Measurements from ENCODE around the gene KCNIP4. TPM values are rescaled to one million over a fixed set of nuclear protein-coding genes. Genes with fewer than 3 reads are reported as not detected.

The KCNIP4 gene
- total and polyA plus RNA-seq, 10 of the 15 experiments (the other 5 are each of a cell fraction or from before 2014, with no cell fraction given): 0.03 to 0.23 (median 0.13) TPM; not detected in 7

DNA sequence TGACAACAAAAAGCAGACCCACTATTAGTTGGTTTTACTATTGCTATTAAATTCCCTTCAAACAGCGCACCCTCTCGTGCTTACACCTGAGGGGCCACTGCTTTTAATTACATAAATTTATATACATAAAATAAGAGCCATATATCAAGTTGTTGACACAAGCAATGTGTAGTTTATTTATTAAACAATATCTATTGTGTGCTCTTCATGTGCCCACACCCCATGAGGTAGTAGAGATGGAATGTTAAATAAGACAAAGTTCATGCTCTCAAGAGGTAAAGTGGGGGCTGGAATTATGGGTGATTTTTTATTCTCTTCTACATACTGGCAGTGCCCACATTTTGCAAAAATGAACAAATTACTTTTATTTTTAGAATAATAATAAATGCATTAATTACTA, 47.3 kb downstream of the KCNIP4 start:
- no peaks in the 10 kb centered on the region for H3K79me2 ChIP-seq (ENCODE audit: control insufficient read depth, insufficient read depth, low read length)
- H3K9me3 ChIP-seq (replicated peaks; ENCODE audit: control insufficient read depth, insufficient read depth, low read length): no peaks in the 10 kb centered on the region
- no peaks in the 10 kb centered on the region for H3K4me1 ChIP-seq (ENCODE audit: control insufficient read depth, insufficient read depth, low read length)
- DNase-seq (ENCODE audit: low read depth, low spot score) (no peak), FAIRE-seq (no peak), ATAC-seq (no peak)
- no peak overlapping the region for H3K4me3 ChIP-seq
- no TSS peak for BruUV-seq (replicated peaks)
- CTCF ChIA-PET: interaction anchor here (1.0 kb wide), 1 partner anchor 10 kb away, joined by 5 read pairs; no protein-coding TSS in a partner anchor
- in situ Hi-C loops (cut with MboI): no loop called here
- intact Hi-C loops (cut with micrococcal nuclease; ENCODE audit: unreplicated experiment): no loop called here
- no peak overlapping the region for H3K4me2 ChIP-seq (ENCODE audit: control insufficient read depth, insufficient read depth)
- 82% methylated on average over 2 of the region's 2 CpGs for WGBS (ENCODE audit: insufficient coverage, insufficient replicate concordance, low lambda C conversion rate, missing lambda C conversion rate)
- SMC1A ChIA-PET (ENCODE audit: uncharacterized antibody, unreplicated experiment): no interaction called here
- H4K20me1 ChIP-seq (ENCODE audit: control insufficient read depth, insufficient read depth): no peaks in the 10 kb centered on the region
- no peaks in the 10 kb centered on the region for H3K36me3 ChIP-seq (ENCODE audit: control insufficient read depth in 2 of 2, insufficient read depth in 2 of 2, low read length in 1 of 2)
- H3K9ac ChIP-seq (ENCODE audit: control insufficient read depth, insufficient read depth, low read length): no peak overlapping the region
- POLR2A ChIA-PET: no interaction called here
- TF ChIP-seq BRCA1 (IDR thresholded peaks at IDR 0.05; ENCODE audit: low read depth, low read length) (no peak), MTA3 (IDR thresholded peaks at IDR 0.05; ENCODE audit: borderline replicate concordance, low read length) (no peak), NFXL1 (IDR thresholded peaks at IDR 0.05; ENCODE audit: borderline replicate concordance) (no peak), KLF5 (IDR thresholded peaks at IDR 0.05; ENCODE audit: partially characterized antibody) (no peak), TARDBP (IDR thresholded peaks at IDR 0.05; ENCODE audit: borderline replicate concordance) (no peak), RCOR1 (conservative IDR thresholded peaks at IDR 0.05; ENCODE audit: low read depth, low read length) (no peak), PAX8 (IDR thresholded peaks at IDR 0.05) (no peak)
- TF ChIP-seq, protein P1, sequence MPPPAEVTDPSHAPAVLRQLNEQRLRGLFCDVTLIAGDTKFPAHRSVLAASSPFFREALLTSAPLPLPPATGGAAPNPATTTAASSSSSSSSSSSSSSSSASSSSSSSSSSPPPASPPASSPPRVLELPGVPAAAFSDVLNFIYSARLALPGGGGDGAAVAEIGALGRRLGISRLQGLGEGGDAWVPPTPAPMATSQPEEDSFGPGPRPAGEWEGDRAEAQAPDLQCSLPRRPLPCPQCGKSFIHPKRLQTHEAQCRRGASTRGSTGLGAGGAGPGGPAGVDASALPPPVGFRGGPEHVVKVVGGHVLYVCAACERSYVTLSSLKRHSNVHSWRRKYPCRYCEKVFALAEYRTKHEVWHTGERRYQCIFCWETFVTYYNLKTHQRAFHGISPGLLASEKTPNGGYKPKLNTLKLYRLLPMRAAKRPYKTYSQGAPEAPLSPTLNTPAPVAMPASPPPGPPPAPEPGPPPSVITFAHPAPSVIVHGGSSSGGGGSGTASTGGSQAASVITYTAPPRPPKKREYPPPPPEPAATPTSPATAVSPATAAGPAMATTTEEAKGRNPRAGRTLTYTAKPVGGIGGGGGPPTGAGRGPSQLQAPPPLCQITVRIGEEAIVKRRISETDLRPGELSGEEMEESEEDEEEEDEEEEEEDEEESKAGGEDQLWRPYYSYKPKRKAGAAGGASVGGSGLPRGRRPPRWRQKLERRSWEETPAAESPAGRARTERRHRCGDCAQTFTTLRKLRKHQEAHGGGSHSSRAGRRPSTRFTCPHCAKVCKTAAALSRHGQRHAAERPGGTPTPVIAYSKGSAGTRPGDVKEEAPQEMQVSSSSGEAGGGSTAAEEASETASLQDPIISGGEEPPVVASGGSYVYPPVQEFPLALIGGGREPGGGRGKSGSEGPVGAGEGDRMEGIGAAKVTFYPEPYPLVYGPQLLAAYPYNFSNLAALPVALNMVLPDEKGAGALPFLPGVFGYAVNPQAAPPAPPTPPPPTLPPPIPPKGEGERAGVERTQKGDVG (CRISPR knock-in tag; IDR thresholded peaks at IDR 0.05): no peak
- TF ChIP-seq, protein P2, sequence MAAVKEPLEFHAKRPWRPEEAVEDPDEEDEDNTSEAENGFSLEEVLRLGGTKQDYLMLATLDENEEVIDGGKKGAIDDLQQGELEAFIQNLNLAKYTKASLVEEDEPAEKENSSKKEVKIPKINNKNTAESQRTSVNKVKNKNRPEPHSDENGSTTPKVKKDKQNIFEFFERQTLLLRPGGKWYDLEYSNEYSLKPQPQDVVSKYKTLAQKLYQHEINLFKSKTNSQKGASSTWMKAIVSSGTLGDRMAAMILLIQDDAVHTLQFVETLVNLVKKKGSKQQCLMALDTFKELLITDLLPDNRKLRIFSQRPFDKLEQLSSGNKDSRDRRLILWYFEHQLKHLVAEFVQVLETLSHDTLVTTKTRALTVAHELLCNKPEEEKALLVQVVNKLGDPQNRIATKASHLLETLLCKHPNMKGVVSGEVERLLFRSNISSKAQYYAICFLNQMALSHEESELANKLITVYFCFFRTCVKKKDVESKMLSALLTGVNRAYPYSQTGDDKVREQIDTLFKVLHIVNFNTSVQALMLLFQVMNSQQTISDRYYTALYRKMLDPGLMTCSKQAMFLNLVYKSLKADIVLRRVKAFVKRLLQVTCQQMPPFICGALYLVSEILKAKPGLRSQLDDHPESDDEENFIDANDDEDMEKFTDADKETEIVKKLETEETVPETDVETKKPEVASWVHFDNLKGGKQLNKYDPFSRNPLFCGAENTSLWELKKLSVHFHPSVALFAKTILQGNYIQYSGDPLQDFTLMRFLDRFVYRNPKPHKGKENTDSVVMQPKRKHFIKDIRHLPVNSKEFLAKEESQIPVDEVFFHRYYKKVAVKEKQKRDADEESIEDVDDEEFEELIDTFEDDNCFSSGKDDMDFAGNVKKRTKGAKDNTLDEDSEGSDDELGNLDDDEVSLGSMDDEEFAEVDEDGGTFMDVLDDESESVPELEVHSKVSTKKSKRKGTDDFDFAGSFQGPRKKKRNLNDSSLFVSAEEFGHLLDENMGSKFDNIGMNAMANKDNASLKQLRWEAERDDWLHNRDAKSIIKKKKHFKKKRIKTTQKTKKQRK (IDR thresholded peaks at IDR 0.05; ENCODE audit: low read depth, low read length): no peak
- H2AFZ ChIP-seq (ENCODE audit: control insufficient read depth, low read depth, low read length): no peak overlapping the region
- H3K27ac ChIP-seq (ENCODE audit: control insufficient read depth, insufficient read depth): no peak overlapping the region
- RAD21 ChIA-PET (ENCODE audit: unreplicated experiment): no interaction called here
- no peaks in the 10 kb centered on the region for H3K27me3 ChIP-seq (replicated peaks in 1 of 2; ENCODE audit: control insufficient read depth in 2 of 2, insufficient read depth in 2 of 2, low read length in 1 of 2)

All from GM12878 (cell line).